MCF 10A (cell line): ENCODE results near the gene ANXA9. TPM values are rescaled to one million over a fixed set of nuclear protein-coding genes. Genes with fewer than 3 reads are reported as not detected.

ENCODE experiments used
- BruUV-seq: library from RNA; stranded (reverse); fragments of 400-500 nt; replicated peaks from 2 replicates; lab custom pipeline; 2021; lab: Mats Ljungman, UMichigan
- CTCF ChIA-PET: fragments of 300-600 bp; sonication (Branson Sonifier 250); formaldehyde crosslinking; extraction: SDS; loops from one replicate; lab custom pipeline; 2021; ENCODE audit warnings: antibody characterized with exemption, inconsistent platforms; lab: Yijun Ruan, JAX
- POLR2A ChIA-PET: fragments of 300-600, 350-650 bp; sonication (Branson Sonifier 250); formaldehyde crosslinking; extraction: SDS; loops from one replicate; lab custom pipeline; 2020; ENCODE audit warnings: antibody characterized with exemption, inconsistent platforms; lab: Yijun Ruan, JAX
- DNase-seq: peaks from one replicate; pipeline ENCODE4 v3.0.0-alpha.2; 2018; ENCODE audit not compliant: unreplicated experiment
- H3K27ac Mint-ChIP-seq: one replicate; pipeline ENCODE4 v1.8.0; 2022; ENCODE audit warnings: mild to moderate bottlenecking, low read depth, mixed read lengths; ENCODE audit not compliant: unreplicated experiment
- H3K27me3 Mint-ChIP-seq: one replicate; pipeline ENCODE4 v1.8.0; 2022; ENCODE audit warnings: mixed read lengths; ENCODE audit not compliant: insufficient read depth, unreplicated experiment
- H3K36me3 Mint-ChIP-seq: one replicate; pipeline ENCODE4 v1.8.0; 2022; ENCODE audit warnings: mild to moderate bottlenecking, moderate library complexity, mixed read lengths; ENCODE audit not compliant: insufficient read depth, unreplicated experiment
- H3K4me1 Mint-ChIP-seq: one replicate; pipeline ENCODE4 v1.8.0; 2022; ENCODE audit warnings: mixed read lengths; ENCODE audit not compliant: insufficient read depth, unreplicated experiment
- H3K4me3 Mint-ChIP-seq: one replicate; pipeline ENCODE4 v1.8.0; 2022; ENCODE audit warnings: mild to moderate bottlenecking, moderate library complexity, mixed read lengths; ENCODE audit not compliant: unreplicated experiment
- H3K9me3 Mint-ChIP-seq: one replicate; pipeline ENCODE4 v1.8.0; 2022; ENCODE audit warnings: mixed read lengths; ENCODE audit not compliant: unreplicated experiment
- intact Hi-C: fragments of 100-400 bp; cut with micrococcal nuclease; formaldehyde crosslinking; loops from 2 replicates; pipeline ENCODE4 v1.14.1; 2022
- total RNA-seq: library from RNA; stranded (reverse); gene quantifications from 2 replicates; pipeline ENCODE4 v1.2.3, GENCODE V29; 2022
- TF ChIP-seq, protein P1 (sequence below): fragments of 200-600 bp; IDR thresholded peaks from one replicate; pipeline ENCODE4 v1.8.0; 2022; ENCODE audit warnings: antibody characterized with exemption, mild to moderate bottlenecking; ENCODE audit not compliant: unreplicated experiment

The ANXA9 gene
- total RNA-seq, 1 experiment from 2014 or later = 0.37 TPM

DNA sequence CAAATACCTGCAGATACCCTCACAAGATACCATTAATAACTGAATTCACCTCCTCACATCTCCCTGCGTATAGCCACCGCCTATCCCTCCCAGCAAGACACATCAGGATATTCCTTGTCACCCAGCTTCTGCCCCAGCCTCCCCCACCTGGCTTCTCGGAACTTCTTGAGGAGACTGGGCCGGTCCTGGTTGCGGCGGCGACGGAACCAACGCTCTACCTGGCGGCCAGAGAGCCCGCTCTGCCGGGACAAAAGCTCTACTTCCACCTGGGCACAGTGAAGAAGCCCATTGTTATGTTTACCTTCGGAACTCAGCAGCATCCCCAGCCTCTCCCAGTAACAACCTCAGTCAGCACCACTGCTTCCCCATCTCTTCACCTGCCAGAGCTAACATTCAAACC is 14.2 kb upstream of the ANXA9 start:
- H3K4me3 Mint-ChIP-seq = no peak overlapping the region
- no peaks in the 10 kb centered on the region for H3K9me3 Mint-ChIP-seq
- H3K27ac Mint-ChIP-seq = peak overlapping the region; percentile 22
- no TSS peak for BruUV-seq
- DNase-seq = no peak
- H3K4me1 Mint-ChIP-seq = peaks cover 33% of the 10 kb centered on the region
- intact Hi-C loops = no loop called here
- no peaks in the 10 kb centered on the region for H3K27me3 Mint-ChIP-seq
- ChIA-PET CTCF (interaction anchor here (0.7 to 4.4 kb wide), 9 partner anchors 10 to 199 kb away, joined by 3 to 35 read pairs (median 5); no protein-coding TSS in a partner anchor), POLR2A (interaction anchor here (0.6 to 1.5 kb wide), 4 partner anchors 14 to 295 kb away, joined by 3 to 5 read pairs (median 4); partner anchors contain the start of gene C1orf56)
- TF ChIP-seq, protein P1, sequence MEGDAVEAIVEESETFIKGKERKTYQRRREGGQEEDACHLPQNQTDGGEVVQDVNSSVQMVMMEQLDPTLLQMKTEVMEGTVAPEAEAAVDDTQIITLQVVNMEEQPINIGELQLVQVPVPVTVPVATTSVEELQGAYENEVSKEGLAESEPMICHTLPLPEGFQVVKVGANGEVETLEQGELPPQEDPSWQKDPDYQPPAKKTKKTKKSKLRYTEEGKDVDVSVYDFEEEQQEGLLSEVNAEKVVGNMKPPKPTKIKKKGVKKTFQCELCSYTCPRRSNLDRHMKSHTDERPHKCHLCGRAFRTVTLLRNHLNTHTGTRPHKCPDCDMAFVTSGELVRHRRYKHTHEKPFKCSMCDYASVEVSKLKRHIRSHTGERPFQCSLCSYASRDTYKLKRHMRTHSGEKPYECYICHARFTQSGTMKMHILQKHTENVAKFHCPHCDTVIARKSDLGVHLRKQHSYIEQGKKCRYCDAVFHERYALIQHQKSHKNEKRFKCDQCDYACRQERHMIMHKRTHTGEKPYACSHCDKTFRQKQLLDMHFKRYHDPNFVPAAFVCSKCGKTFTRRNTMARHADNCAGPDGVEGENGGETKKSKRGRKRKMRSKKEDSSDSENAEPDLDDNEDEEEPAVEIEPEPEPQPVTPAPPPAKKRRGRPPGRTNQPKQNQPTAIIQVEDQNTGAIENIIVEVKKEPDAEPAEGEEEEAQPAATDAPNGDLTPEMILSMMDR = no peak
- peaks cover 70% of the 10 kb centered on the region for H3K36me3 Mint-ChIP-seq

DNA sequence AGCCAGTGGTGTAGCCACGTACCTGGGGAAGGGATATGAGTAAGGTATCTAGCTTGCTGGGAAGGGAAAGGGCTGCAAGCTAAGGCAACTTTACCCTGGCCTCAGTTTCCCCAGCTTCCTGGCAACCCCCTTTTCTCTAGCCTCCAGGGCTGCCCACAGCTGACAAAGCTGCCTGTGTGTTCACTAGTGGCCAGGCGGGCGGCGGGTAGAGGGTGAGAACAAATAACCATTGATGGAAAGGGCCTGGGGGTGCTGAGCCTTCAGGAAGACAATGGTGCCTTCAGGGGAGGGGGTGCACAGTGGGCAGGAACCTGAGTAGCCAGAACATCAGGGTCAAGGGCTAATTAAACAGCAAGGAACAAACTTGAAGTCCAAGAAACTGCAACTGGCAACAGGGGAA is 13.6 kb upstream of the ANXA9 start:
- H3K27me3 Mint-ChIP-seq = no peaks in the 10 kb centered on the region
- no TSS peak for BruUV-seq
- H3K4me1 Mint-ChIP-seq = peaks cover 36% of the 10 kb centered on the region
- TF ChIP-seq, protein P1 = no peak
- H3K36me3 Mint-ChIP-seq = peaks cover 64% of the 10 kb centered on the region
- CTCF ChIA-PET = interaction anchor here (0.7 to 4.4 kb wide), 8 partner anchors 10 to 200 kb away, joined by 3 to 35 read pairs (median 5); no protein-coding TSS in a partner anchor
- no peak overlapping the region for H3K4me3 Mint-ChIP-seq
- H3K27ac Mint-ChIP-seq = peak overlapping the region; percentile 36
- no peak for DNase-seq
- POLR2A ChIA-PET = interaction anchor here (0.6 to 1.5 kb wide), 4 partner anchors 15 to 294 kb away, joined by 3 to 5 read pairs (median 4); partner anchors contain the start of gene C1orf56
- intact Hi-C loops = no loop called here
- no peaks in the 10 kb centered on the region for H3K9me3 Mint-ChIP-seq

DNA sequence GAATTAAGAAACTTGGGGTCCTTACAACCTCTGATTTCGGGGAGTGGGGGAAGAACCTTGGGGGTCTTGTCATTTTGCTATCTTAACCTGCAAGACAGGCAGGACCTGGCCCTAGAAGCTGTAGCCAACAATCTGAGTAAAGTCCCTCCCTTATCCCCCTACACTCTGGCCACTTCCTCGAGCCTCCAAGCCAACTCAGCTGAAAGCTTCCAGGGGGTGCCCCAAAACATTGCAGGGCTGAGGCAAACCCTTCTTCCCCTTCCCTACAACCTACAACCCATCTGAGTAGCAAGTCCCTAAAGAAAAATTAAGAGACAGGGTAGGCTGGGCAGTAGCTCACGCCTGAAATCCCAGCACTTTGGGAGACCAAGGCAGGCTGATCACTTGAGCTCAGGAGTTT is 12.5 kb upstream of the ANXA9 start:
- Mint-ChIP-seq H3K27ac (peak overlapping the region; percentile 96), H3K36me3 (peaks cover 53% of the 10 kb centered on the region), H3K4me1 (peaks cover 36% of the 10 kb centered on the region), H3K9me3 (no peaks in the 10 kb centered on the region), H3K27me3 (no peaks in the 10 kb centered on the region), H3K4me3 (no peak overlapping the region)
- intact Hi-C loops = loop anchor here (5.0 kb wide), 1 partner anchor 42 kb away; the partner anchor contains the start of gene SETDB1
- CTCF ChIA-PET = interaction anchor here (0.5 to 4.4 kb wide), 11 partner anchors 8 to 1065 kb away, joined by 3 to 35 read pairs (median 3); partner anchors contain the start of gene MINDY1
- POLR2A ChIA-PET = interaction anchor here (0.6 to 2.3 kb wide), 5 partner anchors 9 to 44 kb away, joined by 3 to 7 read pairs (median 4); partner anchors contain the start of genes ANXA9, MINDY1 and SETDB1
- DNase-seq = no peak
- TF ChIP-seq, protein P1 = no peak
- BruUV-seq = no TSS peak

DNA sequence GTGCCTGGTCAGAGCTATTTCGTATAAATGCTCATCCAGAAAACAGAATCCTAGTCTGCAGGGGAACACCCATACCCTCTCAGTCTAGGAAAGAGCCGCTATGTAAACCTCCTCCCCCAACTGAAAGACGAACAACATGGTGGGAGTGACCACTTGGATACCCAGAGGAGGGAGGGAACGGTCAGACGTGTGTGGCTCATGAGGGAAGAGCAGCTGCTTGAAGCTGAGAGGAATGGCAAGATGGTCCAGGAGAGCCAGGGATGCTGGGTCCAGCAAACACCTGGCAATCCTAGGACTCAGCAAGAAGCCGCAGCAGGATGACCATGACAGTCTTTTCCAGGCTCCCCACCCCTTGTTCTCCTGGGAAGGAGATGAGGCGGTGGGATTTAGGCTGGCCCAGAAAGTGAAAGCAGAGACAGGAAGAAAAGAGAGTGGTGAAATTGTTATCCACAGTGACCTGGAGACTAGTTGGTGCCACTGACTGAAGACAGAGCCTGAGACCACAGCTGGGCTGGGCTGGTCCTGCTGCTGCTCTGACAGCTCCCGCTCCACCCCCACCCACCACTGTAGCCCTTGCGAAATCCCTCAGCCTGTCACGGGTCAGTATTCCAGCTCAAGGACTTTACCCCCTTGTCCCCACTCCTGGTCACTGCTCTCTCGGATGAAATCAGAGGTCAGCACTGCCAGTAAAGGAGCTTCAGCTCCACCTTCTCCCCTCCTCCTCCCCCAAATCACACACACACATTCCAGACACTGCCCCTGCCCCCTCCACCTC is 11.1 kb upstream of the ANXA9 start:
- TF ChIP-seq, protein P1 = no peak
- CTCF ChIA-PET = interaction anchor here (2.1 to 4.4 kb wide), 2 partner anchors 9 to 25 kb away, joined by 7 to 35 read pairs; no protein-coding TSS in a partner anchor
- intact Hi-C loops = loop anchor here (5.0 kb wide), 1 partner anchor 44 kb away; the partner anchor contains the start of gene SETDB1
- Mint-ChIP-seq H3K27me3 (no peaks in the 10 kb centered on the region), H3K4me1 (peaks cover 36% of the 10 kb centered on the region), H3K4me3 (peak overlapping the region; percentile 85), H3K9me3 (no peaks in the 10 kb centered on the region), H3K27ac (peak overlapping the region; percentile 96), H3K36me3 (peaks cover 39% of the 10 kb centered on the region)
- peak; percentile 58 for DNase-seq
- POLR2A ChIA-PET = interaction anchor here (1.2 to 2.3 kb wide), 6 partner anchors 9 to 45 kb away, joined by 5 to 11 read pairs (median 7); partner anchors contain the start of genes ANXA9, MINDY1 and SETDB1
- BruUV-seq = no TSS peak
